Inflammatory macrophage treated with lipopolysaccharide for 4 hours (primary cell): Measurements from ENCODE around the gene UPK1A.
"Not testable (repeated sequence)": the region's sequence is repeated elsewhere in the genome, so short reads cannot be mapped to it uniquely, and the experiment has no call there.

Experiments
- DNase-seq: peaks from one replicate; pipeline ENCODE4 v3.0.0-alpha.2; 2020

Gene UPK1A

GRCh38 chr19:35644987-35645679 lies 21.2 kb upstream of the UPK1A start:
- peak; percentile 74 for DNase-seq

- DNase-seq, result no peak
Observed at GRCh38 chr19:35645680-35646511, 20.4 kb upstream of the UPK1A start.

GRCh38 chr19:35648017-35648961 lies 18.0 kb upstream of the UPK1A start, which contains the start of gene COX6B1:
TSS of gene COX6B1 (plus strand) at chr19:35648323. CDS start at chr19:35651244, 2,921 bp downstream.
- DNase-seq, result peak; percentile 99

GRCh38 chr19:35650581-35650980 lies 15.7 kb upstream of the UPK1A start:
- no peak for DNase-seq

- not testable (repeated sequence) for DNase-seq
Observed at GRCh38 chr19:35654828-35655227, 11.5 kb upstream of the UPK1A start.

GRCh38 chr19:35655600-35655999 lies 10.7 kb upstream of the UPK1A start:
- no peak for DNase-seq

GRCh38 chr19:35656700-35657099 lies 9.6 kb upstream of the UPK1A start:
- DNase-seq, result no peak

GRCh38 chr19:35657904-35658700 lies 8.2 kb upstream of the UPK1A start:
- DNase-seq, result no peak

GRCh38 chr19:35661995-35662340 lies 4.3 kb upstream of the UPK1A start:
- no peak for DNase-seq

GRCh38 chr19:35663981-35664380 lies 2.3 kb upstream of the UPK1A start:
- no peak for DNase-seq

GRCh38 chr19:35665157-35665556 lies 1.2 kb upstream of the UPK1A start:
- no peak for DNase-seq

GRCh38 chr19:35665604-35666003 lies 713 bp upstream of the UPK1A start:
- DNase-seq, result no peak

- DNase-seq, result no peak
Observed at GRCh38 chr19:35669566-35669965, 3.2 kb downstream of the UPK1A start.

- no peak for DNase-seq
Observed at GRCh38 chr19:35669974-35670373, 3.7 kb downstream of the UPK1A start.

GRCh38 chr19:35670686-35671085 lies 4.4 kb downstream of the UPK1A start:
- no peak for DNase-seq

GRCh38 chr19:35671818-35672217 lies 5.5 kb downstream of the UPK1A start:
- no peak for DNase-seq

GRCh38 chr19:35673121-35673804 lies 6.9 kb downstream of the UPK1A start:
- DNase-seq, result peak; percentile 36

GRCh38 chr19:35675589-35676140 lies 9.3 kb downstream of the UPK1A start:
- no peak for DNase-seq

GRCh38 chr19:35689836-35690235 lies 23.5 kb downstream of the UPK1A start:
- no peak for DNase-seq

- DNase-seq, result not testable (repeated sequence)
Observed at GRCh38 chr19:35691106-35691505, 24.8 kb downstream of the UPK1A start.

GRCh38 chr19:35692010-35692409 lies 25.7 kb downstream of the UPK1A start:
- no peak for DNase-seq
